ENCODE measurements around the gene TMEM108.
"Not testable (repeated sequence)": the region's sequence is repeated elsewhere in the genome, so short reads cannot be mapped to it uniquely, and the experiment has no call there.

The TMEM108 gene

DNA sequence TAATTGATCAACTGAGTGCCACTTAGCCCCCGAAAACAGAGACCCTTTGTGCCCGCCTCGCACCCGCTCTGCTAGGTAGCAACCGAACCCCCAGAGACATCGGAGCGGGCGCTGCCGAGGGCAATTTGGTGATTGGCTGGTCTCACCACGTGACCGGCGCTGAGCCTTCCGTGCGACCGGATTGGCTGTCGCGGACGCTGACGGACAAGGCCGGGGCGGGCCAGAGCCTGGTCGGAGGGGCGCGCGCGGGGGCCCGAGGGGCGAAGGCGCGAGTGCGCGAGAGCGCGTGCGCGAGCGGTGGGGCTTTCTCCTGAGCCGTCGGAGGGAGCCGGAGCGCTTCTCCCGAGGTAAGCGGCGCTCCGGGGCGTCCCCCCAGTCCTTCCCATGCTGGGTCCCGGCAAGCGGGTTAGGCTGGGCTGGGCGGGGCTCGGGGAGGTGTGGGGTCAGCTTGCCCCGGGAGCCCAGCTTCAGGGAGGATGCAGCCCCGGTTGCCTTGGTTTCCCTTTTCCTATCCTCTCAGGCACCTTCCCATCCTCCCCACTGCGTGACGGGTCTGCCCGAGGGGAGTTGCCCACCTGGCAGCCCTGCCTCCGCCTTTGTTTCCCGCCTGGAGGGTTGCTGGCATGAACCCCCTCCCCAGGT, at the start of gene TMEM108:
TSS of gene TMEM108 (plus strand) at position 303 of the 642 bp plus-strand sequence.
- Histone ChIP-seq H3K4me3 (ENCODE audit: low read depth, low read length, poor library complexity, severe bottlenecking) (no peak within 1 kb of the TSS), H3K36me3 (ENCODE audit: insufficient read depth, low read length) (no peaks in the 10 kb centered on the region), H3K27me3 (ENCODE audit: insufficient read depth, low read length) (peaks cover 6% of the 10 kb centered on the region; the same call in 1 of the 2 replicates), H3K9me3 (ENCODE audit: low read length) (no peaks in the 10 kb centered on the region), H3K9ac (ENCODE audit: low read length) (no peak within 1 kb of the TSS), H2AFZ (ENCODE audit: low read length) (no peak within 1 kb of the TSS), H3F3A (ENCODE audit: insufficient read depth, low read length) (no peaks in the 10 kb centered on the region), H3K4me2 (ENCODE audit: low read length) (no peak within 1 kb of the TSS), H3K9me2 (ENCODE audit: low read depth, low read length) (no peaks in the 10 kb centered on the region), H3K79me2 (ENCODE audit: insufficient read depth, low read length) (no peaks in the 10 kb centered on the region), H3K27ac (ENCODE audit: low read depth, low read length, poor library complexity, severe bottlenecking) (no peak within 1 kb of the TSS), H3K4me1 (ENCODE audit: insufficient read depth, low read length, severe bottlenecking) (no peaks in the 10 kb centered on the region), H4K20me1 (ENCODE audit: insufficient read depth, low read length) (no peaks in the 10 kb centered on the region)
- no peak for TF ChIP-seq EZH2 (IDR thresholded peaks at IDR 0.05; ENCODE audit: borderline replicate concordance, low read length)
- TF ChIP-seq, protein P1, sequence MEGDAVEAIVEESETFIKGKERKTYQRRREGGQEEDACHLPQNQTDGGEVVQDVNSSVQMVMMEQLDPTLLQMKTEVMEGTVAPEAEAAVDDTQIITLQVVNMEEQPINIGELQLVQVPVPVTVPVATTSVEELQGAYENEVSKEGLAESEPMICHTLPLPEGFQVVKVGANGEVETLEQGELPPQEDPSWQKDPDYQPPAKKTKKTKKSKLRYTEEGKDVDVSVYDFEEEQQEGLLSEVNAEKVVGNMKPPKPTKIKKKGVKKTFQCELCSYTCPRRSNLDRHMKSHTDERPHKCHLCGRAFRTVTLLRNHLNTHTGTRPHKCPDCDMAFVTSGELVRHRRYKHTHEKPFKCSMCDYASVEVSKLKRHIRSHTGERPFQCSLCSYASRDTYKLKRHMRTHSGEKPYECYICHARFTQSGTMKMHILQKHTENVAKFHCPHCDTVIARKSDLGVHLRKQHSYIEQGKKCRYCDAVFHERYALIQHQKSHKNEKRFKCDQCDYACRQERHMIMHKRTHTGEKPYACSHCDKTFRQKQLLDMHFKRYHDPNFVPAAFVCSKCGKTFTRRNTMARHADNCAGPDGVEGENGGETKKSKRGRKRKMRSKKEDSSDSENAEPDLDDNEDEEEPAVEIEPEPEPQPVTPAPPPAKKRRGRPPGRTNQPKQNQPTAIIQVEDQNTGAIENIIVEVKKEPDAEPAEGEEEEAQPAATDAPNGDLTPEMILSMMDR (IDR thresholded peaks at IDR 0.05; ENCODE audit: low read length): no peak

DNA sequence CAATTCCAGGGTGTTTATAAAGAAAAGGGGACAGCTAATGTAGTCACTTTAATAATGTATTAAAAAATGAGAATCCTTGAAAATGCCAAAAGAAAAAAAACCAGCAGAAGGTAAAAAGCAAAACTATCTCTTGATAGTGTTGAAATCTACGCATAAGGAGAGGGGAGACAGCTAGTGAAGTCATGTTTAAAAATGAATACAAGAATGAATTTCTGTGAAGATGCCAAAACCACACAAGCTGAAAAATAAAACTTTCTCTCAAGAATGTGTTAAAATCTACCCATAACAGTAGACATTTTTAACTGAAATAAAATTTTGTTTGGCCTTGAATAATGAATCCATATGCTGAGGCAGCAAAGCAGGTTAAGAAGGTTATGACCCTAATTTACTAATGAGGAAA, 42.2 kb upstream of the TMEM108 start:
- no peak overlapping the region for H3K4me3 ChIP-seq (ENCODE audit: low read depth, low read length, poor library complexity, severe bottlenecking)
- no peaks in the 10 kb centered on the region for H4K20me1 ChIP-seq (ENCODE audit: insufficient read depth, low read length)
- no peak overlapping the region for H3K9ac ChIP-seq (ENCODE audit: low read length)
- H3K9me3 ChIP-seq (ENCODE audit: low read length): no peaks in the 10 kb centered on the region
- H3K27ac ChIP-seq (ENCODE audit: low read depth, low read length, poor library complexity, severe bottlenecking): no peak overlapping the region
- no peaks in the 10 kb centered on the region for H3K4me1 ChIP-seq (ENCODE audit: insufficient read depth, low read length, severe bottlenecking)
- no peak overlapping the region for H2AFZ ChIP-seq (ENCODE audit: low read length)
- no peaks in the 10 kb centered on the region for H3F3A ChIP-seq (ENCODE audit: insufficient read depth, low read length)
- no peaks in the 10 kb centered on the region for H3K9me2 ChIP-seq (ENCODE audit: low read depth, low read length)
- no peaks in the 10 kb centered on the region for H3K79me2 ChIP-seq (ENCODE audit: insufficient read depth, low read length)
- TF ChIP-seq EZH2 (IDR thresholded peaks at IDR 0.05; ENCODE audit: borderline replicate concordance, low read length): no peak
- TF ChIP-seq, protein P1 (IDR thresholded peaks at IDR 0.05; ENCODE audit: low read length): no peak
- no peaks in the 10 kb centered on the region for H3K27me3 ChIP-seq (ENCODE audit: insufficient read depth, low read length)
- H3K4me2 ChIP-seq (ENCODE audit: low read length): no peak overlapping the region
- no peaks in the 10 kb centered on the region for H3K36me3 ChIP-seq (ENCODE audit: insufficient read depth, low read length)

DNA sequence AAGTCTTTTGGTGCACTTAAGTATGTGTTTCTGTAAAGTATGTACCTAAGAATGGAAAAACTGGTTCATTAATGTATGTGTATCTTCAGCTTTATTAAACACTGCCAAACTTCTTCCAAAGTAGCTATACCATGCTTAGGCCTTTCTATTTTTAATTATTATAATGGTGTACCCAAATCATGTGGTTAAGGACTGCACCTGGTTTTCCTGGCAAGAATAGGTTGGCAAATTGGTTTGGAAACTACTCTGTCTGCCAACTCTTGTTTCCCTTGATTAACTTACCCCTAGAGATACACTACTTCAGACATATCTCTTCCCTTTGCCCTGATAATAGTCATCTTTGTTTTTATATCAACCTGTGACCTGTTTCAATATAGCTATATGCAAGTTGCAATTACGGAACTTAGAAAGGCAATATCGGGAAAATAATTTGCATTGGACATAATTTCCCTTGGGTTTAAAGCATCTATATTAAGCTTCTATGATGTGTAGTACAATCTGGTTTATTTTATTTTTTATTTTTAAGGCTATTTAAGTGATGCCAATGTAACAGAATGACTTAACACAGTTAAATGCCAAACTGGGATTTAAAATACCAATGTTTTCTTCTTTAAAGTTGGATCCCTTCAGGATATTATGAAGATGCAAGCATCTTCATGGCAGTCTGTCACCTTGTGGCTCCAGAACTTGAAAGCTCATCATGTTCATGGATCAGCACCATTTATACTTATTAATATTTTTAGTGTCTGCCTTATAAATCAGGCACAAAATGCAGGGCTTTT, 40.6 kb upstream of the TMEM108 start:
- Histone ChIP-seq H3K27ac (ENCODE audit: low read depth, low read length, poor library complexity, severe bottlenecking) (no peak overlapping the region), H3K4me2 (ENCODE audit: low read length) (no peak overlapping the region), H3K4me3 (ENCODE audit: low read depth, low read length, poor library complexity, severe bottlenecking) (no peak overlapping the region)

DNA sequence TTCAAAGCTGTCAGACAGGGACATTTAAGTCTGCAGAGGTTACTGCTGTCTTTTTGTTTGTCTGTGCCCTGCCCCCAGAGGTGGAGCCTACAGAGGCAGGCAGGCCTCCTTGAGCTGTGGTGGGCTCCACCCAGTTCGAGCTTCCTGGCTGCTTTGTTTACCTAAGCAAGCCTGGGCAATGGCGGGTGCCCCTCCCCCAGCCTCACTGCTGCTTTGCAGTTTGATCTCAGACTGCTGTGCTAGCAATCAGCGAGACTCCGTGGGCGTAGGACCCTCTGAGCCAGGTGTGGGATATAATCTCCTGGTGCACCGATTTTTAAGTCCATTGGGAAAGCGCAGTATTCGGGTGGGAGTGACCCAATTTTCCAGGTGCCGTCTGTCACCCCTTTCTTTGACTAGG, 33.2 kb upstream of the TMEM108 start:
- not testable (repeated sequence) for H3F3A ChIP-seq (ENCODE audit: insufficient read depth, low read length); H3K9ac ChIP-seq (ENCODE audit: low read length); H4K20me1 ChIP-seq (ENCODE audit: insufficient read depth, low read length); H3K27me3 ChIP-seq (ENCODE audit: insufficient read depth, low read length); H3K79me2 ChIP-seq (ENCODE audit: insufficient read depth, low read length); H3K9me2 ChIP-seq (ENCODE audit: low read depth, low read length); H3K9me3 ChIP-seq (ENCODE audit: low read length); H3K4me3 ChIP-seq (ENCODE audit: low read depth, low read length, poor library complexity, severe bottlenecking); H3K27ac ChIP-seq (ENCODE audit: low read depth, low read length, poor library complexity, severe bottlenecking); H3K4me2 ChIP-seq (ENCODE audit: low read length); H3K36me3 ChIP-seq (ENCODE audit: insufficient read depth, low read length); H3K4me1 ChIP-seq (ENCODE audit: insufficient read depth, low read length, severe bottlenecking); H2AFZ ChIP-seq (ENCODE audit: low read length)

More for the DNA sequence above, 40.6 kb upstream of the TMEM108 start:
- Histone ChIP-seq H3K36me3 (ENCODE audit: insufficient read depth, low read length) (no peaks in the 10 kb centered on the region), H4K20me1 (ENCODE audit: insufficient read depth, low read length) (no peaks in the 10 kb centered on the region), H2AFZ (ENCODE audit: low read length) (no peak overlapping the region), H3K9ac (ENCODE audit: low read length) (no peak overlapping the region), H3K79me2 (ENCODE audit: insufficient read depth, low read length) (no peaks in the 10 kb centered on the region), H3K9me3 (ENCODE audit: low read length) (no peaks in the 10 kb centered on the region), H3K27me3 (ENCODE audit: insufficient read depth, low read length) (no peaks in the 10 kb centered on the region), H3F3A (ENCODE audit: insufficient read depth, low read length) (no peaks in the 10 kb centered on the region), H3K9me2 (ENCODE audit: low read depth, low read length) (no peaks in the 10 kb centered on the region), H3K4me1 (ENCODE audit: insufficient read depth, low read length, severe bottlenecking) (no peaks in the 10 kb centered on the region)
- TF ChIP-seq EZH2 (IDR thresholded peaks at IDR 0.05; ENCODE audit: borderline replicate concordance, low read length): no peak
- TF ChIP-seq, protein P1 (IDR thresholded peaks at IDR 0.05; ENCODE audit: low read length): no peak

Data from OCI-LY1 (cell line).